ENCODE results near the gene C10orf143.

DNA sequence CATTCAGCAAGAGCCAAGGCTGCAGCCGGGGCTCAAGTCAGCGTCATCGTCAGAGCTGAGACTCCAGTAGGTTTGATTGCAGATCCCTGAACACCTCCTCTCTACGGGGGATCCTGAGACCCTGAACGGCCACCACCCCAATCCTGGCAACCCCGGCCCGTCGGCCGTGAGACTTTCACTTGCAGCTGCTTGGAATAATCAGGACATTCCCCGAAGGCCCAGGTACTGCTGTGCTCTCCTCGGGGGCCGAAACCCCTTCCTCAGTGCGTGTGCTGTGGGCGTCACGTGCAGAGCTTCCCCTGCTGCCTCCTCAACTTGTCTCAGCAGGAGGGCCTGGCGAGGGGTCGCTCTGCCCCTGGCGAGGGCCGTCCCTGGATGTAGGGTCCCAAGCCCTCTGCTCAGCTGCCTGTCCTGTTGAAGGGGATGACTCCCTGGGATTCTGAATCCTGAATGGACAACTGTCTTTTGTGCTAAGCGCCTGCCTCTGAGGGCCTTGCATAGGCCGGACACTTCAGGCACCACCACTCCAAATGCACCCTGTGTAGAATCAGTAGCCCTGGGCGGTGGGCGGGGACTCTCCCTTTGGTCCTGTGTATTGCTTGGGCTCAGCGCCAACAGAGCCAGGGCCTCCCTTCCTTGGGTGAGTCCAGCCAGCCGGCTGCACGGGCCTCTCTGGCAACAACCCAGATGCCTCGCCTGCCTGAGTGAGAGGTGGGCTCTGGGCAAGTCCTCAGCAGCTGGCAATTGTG, 82.7 kb downstream of the C10orf143 start:
- TF ChIP-seq, protein P1, sequence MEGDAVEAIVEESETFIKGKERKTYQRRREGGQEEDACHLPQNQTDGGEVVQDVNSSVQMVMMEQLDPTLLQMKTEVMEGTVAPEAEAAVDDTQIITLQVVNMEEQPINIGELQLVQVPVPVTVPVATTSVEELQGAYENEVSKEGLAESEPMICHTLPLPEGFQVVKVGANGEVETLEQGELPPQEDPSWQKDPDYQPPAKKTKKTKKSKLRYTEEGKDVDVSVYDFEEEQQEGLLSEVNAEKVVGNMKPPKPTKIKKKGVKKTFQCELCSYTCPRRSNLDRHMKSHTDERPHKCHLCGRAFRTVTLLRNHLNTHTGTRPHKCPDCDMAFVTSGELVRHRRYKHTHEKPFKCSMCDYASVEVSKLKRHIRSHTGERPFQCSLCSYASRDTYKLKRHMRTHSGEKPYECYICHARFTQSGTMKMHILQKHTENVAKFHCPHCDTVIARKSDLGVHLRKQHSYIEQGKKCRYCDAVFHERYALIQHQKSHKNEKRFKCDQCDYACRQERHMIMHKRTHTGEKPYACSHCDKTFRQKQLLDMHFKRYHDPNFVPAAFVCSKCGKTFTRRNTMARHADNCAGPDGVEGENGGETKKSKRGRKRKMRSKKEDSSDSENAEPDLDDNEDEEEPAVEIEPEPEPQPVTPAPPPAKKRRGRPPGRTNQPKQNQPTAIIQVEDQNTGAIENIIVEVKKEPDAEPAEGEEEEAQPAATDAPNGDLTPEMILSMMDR (IDR thresholded peaks at IDR 0.05), result no peak
- TF ChIP-seq ZNF671 (CRISPR knock-in tag; IDR thresholded peaks at IDR 0.05) (no peak), JUN (CRISPR knock-in tag; IDR thresholded peaks at IDR 0.05) (no peak), ZNF121 (CRISPR knock-in tag; IDR thresholded peaks at IDR 0.05) (no peak), PRRX2 (CRISPR knock-in tag; IDR thresholded peaks at IDR 0.05) (no peak), IRF2 (CRISPR knock-in tag; IDR thresholded peaks at IDR 0.05; ENCODE audit: borderline replicate concordance, low read depth) (no peak), NFE2L1 (CRISPR knock-in tag; IDR thresholded peaks at IDR 0.05) (no peak)
- TF ChIP-seq, protein P2, sequence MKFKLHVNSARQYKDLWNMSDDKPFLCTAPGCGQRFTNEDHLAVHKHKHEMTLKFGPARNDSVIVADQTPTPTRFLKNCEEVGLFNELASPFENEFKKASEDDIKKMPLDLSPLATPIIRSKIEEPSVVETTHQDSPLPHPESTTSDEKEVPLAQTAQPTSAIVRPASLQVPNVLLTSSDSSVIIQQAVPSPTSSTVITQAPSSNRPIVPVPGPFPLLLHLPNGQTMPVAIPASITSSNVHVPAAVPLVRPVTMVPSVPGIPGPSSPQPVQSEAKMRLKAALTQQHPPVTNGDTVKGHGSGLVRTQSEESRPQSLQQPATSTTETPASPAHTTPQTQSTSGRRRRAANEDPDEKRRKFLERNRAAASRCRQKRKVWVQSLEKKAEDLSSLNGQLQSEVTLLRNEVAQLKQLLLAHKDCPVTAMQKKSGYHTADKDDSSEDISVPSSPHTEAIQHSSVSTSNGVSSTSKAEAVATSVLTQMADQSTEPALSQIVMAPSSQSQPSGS (CRISPR knock-in tag; IDR thresholded peaks at IDR 0.05; ENCODE audit: borderline replicate concordance, low read depth), result no peak
- TF ChIP-seq, protein P3, sequence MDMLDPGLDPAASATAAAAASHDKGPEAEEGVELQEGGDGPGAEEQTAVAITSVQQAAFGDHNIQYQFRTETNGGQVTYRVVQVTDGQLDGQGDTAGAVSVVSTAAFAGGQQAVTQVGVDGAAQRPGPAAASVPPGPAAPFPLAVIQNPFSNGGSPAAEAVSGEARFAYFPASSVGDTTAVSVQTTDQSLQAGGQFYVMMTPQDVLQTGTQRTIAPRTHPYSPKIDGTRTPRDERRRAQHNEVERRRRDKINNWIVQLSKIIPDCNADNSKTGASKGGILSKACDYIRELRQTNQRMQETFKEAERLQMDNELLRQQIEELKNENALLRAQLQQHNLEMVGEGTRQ (CRISPR knock-in tag; IDR thresholded peaks at IDR 0.05), result no peak

All from WTC11 (cell line).